DMS114 treated with DMSO at 0.1 percent for 48 hours (cell line): ENCODE results near the gene ATXN10.
A peak's percentile ranks its signal among the peaks of the same experiment; 100 is the strongest.
"Not testable (repeated sequence)": the region's sequence is repeated elsewhere in the genome, so short reads cannot be mapped to it uniquely, and the experiment has no call there.

ENCODE experiments used
- DNase-seq: peaks from one replicate; lab custom pipeline; 2025; ENCODE audit not compliant: unreplicated experiment; lab: John Stamatoyannopoulos, UW

ATXN10 gene

GRCh38 chr22:45642986-45643385 is 28.6 kb upstream of the ATXN10 start:
- DNase-seq = no peak

GRCh38 chr22:45644714-45645113 is 26.9 kb upstream of the ATXN10 start:
- no peak for DNase-seq

GRCh38 chr22:45645150-45645525 is 26.5 kb upstream of the ATXN10 start:
- DNase-seq = no peak

- DNase-seq = peak; percentile 35
These were observed 25.9 kb upstream of the ATXN10 start for GRCh38 chr22:45645526-45646414.

GRCh38 chr22:45647532-45648225 is 24.0 kb upstream of the ATXN10 start:
- DNase-seq = no peak

GRCh38 chr22:45648301-45649117 is 23.1 kb upstream of the ATXN10 start:
- no peak for DNase-seq

- DNase-seq = no peak
These were observed 21.8 kb upstream of the ATXN10 start for GRCh38 chr22:45649809-45650208.

- no peak for DNase-seq
These were observed 20.9 kb upstream of the ATXN10 start for GRCh38 chr22:45650721-45651120.

GRCh38 chr22:45651931-45652528 is 19.6 kb upstream of the ATXN10 start:
- DNase-seq = no peak

GRCh38 chr22:45656577-45656976 is 15.1 kb upstream of the ATXN10 start:
- DNase-seq = no peak

GRCh38 chr22:45657701-45658100 is 13.9 kb upstream of the ATXN10 start:
- DNase-seq = no peak

GRCh38 chr22:45664136-45664646 is 7.4 kb upstream of the ATXN10 start:
- DNase-seq = no peak

GRCh38 chr22:45667486-45667885 is 4.1 kb upstream of the ATXN10 start:
- DNase-seq = no peak

- not testable (repeated sequence) for DNase-seq
These were observed 1.3 kb upstream of the ATXN10 start for GRCh38 chr22:45670363-45670762.

- no peak for DNase-seq
These were observed 452 bp upstream of the ATXN10 start for GRCh38 chr22:45670981-45671782.

- DNase-seq = no peak
These were observed 1.2 kb downstream of the ATXN10 start for GRCh38 chr22:45672564-45673481.

- DNase-seq = no peak
These were observed 2.0 kb downstream of the ATXN10 start for GRCh38 chr22:45673482-45674175.

- DNase-seq = no peak
These were observed 4.4 kb downstream of the ATXN10 start for GRCh38 chr22:45676024-45676423.
